ENCODE measurements around the gene SYNE3.

GRCh38 chr14:95543021-95543420 is 26.6 kb upstream of the SYNE3 start:
- TF ChIP-seq CTCF (IDR thresholded peaks at IDR 0.05) (no peak), POLR2A (IDR thresholded peaks at IDR 0.05) (no peak)
